K562 (cell line): ENCODE measurements around the gene SORCS1. TPM values are rescaled to one million over a fixed set of nuclear protein-coding genes. Genes with fewer than 3 reads are reported as not detected.

Experiments used
- ATAC-seq: fragments of 200-7000 bp; cut with Tn5 transposase; 3 replicates; pipeline ENCODE4 v1.9.1; 2020; ENCODE audit warnings: moderate library complexity
- BruUV-seq: library from RNA; stranded (reverse); fragments of 400-500 nt; replicated peaks from 2 replicates; lab custom pipeline; 2021; lab: Mats Ljungman, UMichigan
- CTCF ChIA-PET: fragments of 300-600 bp; formaldehyde crosslinking; extraction: SDS; loops from one replicate; lab custom pipeline; 2021; ENCODE audit warnings: low intra/inter-chr PET ratio; lab: Yijun Ruan, JAX
- POLR2A ChIA-PET: fragments of 300-600, 350-650 bp; sonication (Branson Sonifier 250); formaldehyde crosslinking; extraction: SDS; loops from one replicate; lab custom pipeline; 2021; ENCODE audit warnings: antibody characterized with exemption, inconsistent platforms; lab: Yijun Ruan, JAX
- DNase-seq, 4 experiments: peaks; one replicate each; pipeline versions ENCODE4 v3.0.0 to v3.0.0-alpha.2; 2011 to 2018; ENCODE audit warnings: low spot score in 3 of 4, mixed read lengths in 3 of 4; ENCODE audit errors: extremely low read depth in 1 of 4
- FAIRE-seq: peaks from 2 replicates; lab custom pipeline; 2011; peaks lifted over from hg19 to GRCh38; lab: Jason Lieb, UNC
- H2AFZ ChIP-seq: 2 replicates; pipeline ENCODE4 v1.6.0; 2011; ENCODE audit warnings: low read depth, low read length, control low read depth, inconsistent platforms
- H3K27ac ChIP-seq: fragments of 200-600 bp; 3 replicates; pipeline ENCODE4 v1.8.0; 2011; ENCODE audit warnings: low read depth, mild to moderate bottlenecking, control low read depth, inconsistent platforms, low read length, moderate library complexity, mixed read lengths; ENCODE audit errors: extremely low read depth
- H3K27me3 ChIP-seq, 2 experiments: fragments of 300-600 bp in 1 of 2; 2 replicates in 1 of 2; 3 replicates in 1 of 2; pipeline versions ENCODE4 v1.6.0 to v1.8.0; 2011; ENCODE audit warnings: inconsistent platforms in 2 of 2, low read length in 2 of 2, mild to moderate bottlenecking in 1 of 2, mixed read lengths in 1 of 2, moderate library complexity in 1 of 2; ENCODE audit not compliant: control insufficient read depth in 2 of 2, insufficient read depth in 2 of 2
- H3K36me3 ChIP-seq: fragments of 300-600 bp; 3 replicates; pipeline ENCODE4 v1.8.0; 2011; ENCODE audit warnings: mild to moderate bottlenecking, low read length, inconsistent platforms; ENCODE audit not compliant: control insufficient read depth, insufficient read depth
- H3K4me1 ChIP-seq, 2 experiments: fragments of 200-600 bp in 1 of 2; replicated peaks in 1 of 2; 2 replicates in 1 of 2; 3 replicates in 1 of 2; pipeline versions ENCODE4 v1.5.1 to v1.8.0; 2011; ENCODE audit warnings: inconsistent platforms in 2 of 2, low read length in 2 of 2, mild to moderate bottlenecking in 1 of 2, mixed read lengths in 1 of 2, moderate library complexity in 1 of 2; ENCODE audit not compliant: control insufficient read depth in 2 of 2, insufficient read depth in 2 of 2
- H3K4me2 ChIP-seq: 2 replicates; pipeline ENCODE4 v1.6.1; 2011; ENCODE audit warnings: low read length, control low read depth, inconsistent platforms, mixed read lengths; ENCODE audit not compliant: insufficient read depth
- H3K4me3 ChIP-seq: fragments of 200-600 bp; sonication (generic), shearing (Covaris generic); 2 replicates; pipeline ENCODE4 v1.5.1; 2016; ENCODE audit warnings: control low read depth, inconsistent platforms
- H3K79me2 ChIP-seq: fragments of 200-600 bp; 3 replicates; pipeline ENCODE4 v1.8.0; 2011; ENCODE audit warnings: low read length, inconsistent platforms; ENCODE audit not compliant: control insufficient read depth, insufficient read depth
- H3K9ac ChIP-seq, 2 experiments: 2 replicates each; pipeline versions ENCODE4 v1.6.0 to v1.6.1; 2011; ENCODE audit warnings: low read depth in 2 of 2, low read length in 2 of 2, control low read depth in 1 of 2, inconsistent platforms in 1 of 2, mild to moderate bottlenecking in 1 of 2, mixed read lengths in 1 of 2; ENCODE audit not compliant: insufficient read depth in 1 of 2
- H3K9me1 ChIP-seq: one replicate; pipeline ENCODE4 v1.6.0; 2011; ENCODE audit warnings: inconsistent platforms, mild to moderate bottlenecking, low read length, moderate library complexity; ENCODE audit not compliant: control insufficient read depth, insufficient read depth
- H3K9me3 ChIP-seq: replicated peaks from 2 replicates; pipeline ENCODE4 v1.5.1; 2011; ENCODE audit warnings: low read depth, low read length, inconsistent platforms; ENCODE audit not compliant: control insufficient read depth, insufficient read depth
- H4K20me1 ChIP-seq: replicated peaks from 2 replicates; pipeline ENCODE4 v1.6.1; 2011; ENCODE audit warnings: low read length, inconsistent platforms, mixed read lengths; ENCODE audit not compliant: control insufficient read depth, insufficient read depth
- ARHGAP35 ChIP-seq: fragments of 450-650 bp; IDR thresholded peaks from 2 replicates; pipeline ENCODE4 v1.6.1; 2018; ENCODE audit not compliant: partially characterized antibody
- BRD9 ChIP-seq: fragments of 450-650 bp; IDR thresholded peaks from 2 replicates; pipeline ENCODE4 v1.6.1; 2018; ENCODE audit warnings: low read depth; ENCODE audit not compliant: partially characterized antibody
- CUX1 ChIP-seq: fragments of 200-800 bp; sonication (Bioruptor generic); IDR thresholded peaks from 2 replicates; pipeline ENCODE4 v1.6.1; 2016; ENCODE audit warnings: missing genetic modification characterization, missing compliant biosample characterization
- GATA2 ChIP-seq: sonication (generic); formaldehyde crosslinking; IDR thresholded peaks from 2 replicates; pipeline ENCODE4 v1.4.0; 2020; ENCODE audit warnings: mild to moderate bottlenecking, missing genetic modification reagents
- HDGF ChIP-seq: fragments of 450-650 bp; IDR thresholded peaks from 2 replicates; pipeline ENCODE4 v1.6.1; 2016
- HNRNPL ChIP-seq: fragments of 200-400 bp; formaldehyde crosslinking; IDR thresholded peaks from 2 replicates; pipeline ENCODE4 v1.6.1; 2017; ENCODE audit warnings: low read depth, mild to moderate bottlenecking, low read length
- PCBP1 ChIP-seq: fragments of 200-400 bp; formaldehyde crosslinking; IDR thresholded peaks from 2 replicates; pipeline ENCODE4 v1.6.1; 2018; ENCODE audit warnings: mild to moderate bottlenecking, low read depth, low read length; ENCODE audit not compliant: poor library complexity, severe bottlenecking
- POLR2G ChIP-seq: fragments of 200-400 bp; formaldehyde crosslinking; IDR thresholded peaks from 2 replicates; pipeline ENCODE4 v1.6.1; 2017; ENCODE audit warnings: low read depth, mild to moderate bottlenecking, antibody characterized with exemption, low read length, moderate library complexity
- RBM34 ChIP-seq: fragments of 200-400 bp; formaldehyde crosslinking; IDR thresholded peaks from 2 replicates; pipeline ENCODE4 v1.6.1; 2018; ENCODE audit warnings: low read length, borderline replicate concordance; ENCODE audit not compliant: insufficient read depth
- SNIP1 ChIP-seq: fragments of 450-650 bp; IDR thresholded peaks from 2 replicates; pipeline ENCODE4 v1.7.1; 2017; ENCODE audit warnings: low read depth, mild to moderate bottlenecking
- TAF9B ChIP-seq: fragments of 450-650 bp; IDR thresholded peaks from 2 replicates; pipeline ENCODE4 v1.6.1; 2018; ENCODE audit warnings: mild to moderate bottlenecking; ENCODE audit not compliant: partially characterized antibody
- TEAD2 ChIP-seq: fragments of 450-650 bp; IDR thresholded peaks from 2 replicates; pipeline ENCODE4 v1.6.1; 2016; ENCODE audit warnings: missing genetic modification characterization, control low read depth, missing compliant biosample characterization
- ZNF197 ChIP-seq: fragments of 200-800 bp; sonication (Bioruptor generic); IDR thresholded peaks from 2 replicates; pipeline ENCODE4 v1.6.1; 2016; ENCODE audit warnings: low read depth, missing genetic modification characterization, missing compliant biosample characterization
- ZNF586 ChIP-seq: fragments of 450-650 bp; formaldehyde crosslinking; conservative IDR thresholded peaks from 2 replicates; pipeline ENCODE4 v1.4.0; 2020; ENCODE audit warnings: mild to moderate bottlenecking, moderate library complexity
- WGBS: fragments of 100-300 bp; shearing (Covaris generic); methylation state at CpG from one replicate; pipeline ENCODE4 v1.1.6; 2016; ENCODE audit warnings: low coverage, mixed read lengths; ENCODE audit not compliant: insufficient coverage; ENCODE audit errors: missing lambda C conversion rate; 5-methylcytosine and 5-hydroxymethylcytosine counted together
- in situ Hi-C: fragments of 300-500 bp; cut with MboI; formaldehyde crosslinking; loops from 4 replicates; pipeline ENCODE4 v1.15.0; 2018; ENCODE audit warnings: inconsistent platforms, mixed read lengths
- intact Hi-C: fragments of 100-400 bp; cut with micrococcal nuclease; formaldehyde crosslinking; loops from 2 replicates; pipeline ENCODE4 v1.14.2; 2022
- polyA plus RNA-seq, 8 experiments: library from polyadenylated mRNA; depleted of rRNA in 4 of 8; stranded (reverse) in 5 of 8; unstranded in 3 of 8; fragments of >200 nt; fragmentation: Nextera tagmentation in 2 of 8; fragmentation: Illumina TruSeq in 1 of 8; extraction: Ambion mirVana in 2 of 8; extraction: Trizol in 1 of 8; gene quantifications; 2 replicates each; pipeline versions ENCODE4 v1.2.1 to v1.2.3, GENCODE V29; 2011 to 2014; ENCODE audit warnings: inconsistent platforms in 1 of 8, missing spikeins in 1 of 8
- total RNA-seq, 7 experiments: library from RNA; depleted of rRNA in 6 of 7; stranded (reverse); fragments of >200 nt in 6 of 7; fragmentation: Illumina TruSeq in 2 of 7; extraction: Trizol in 2 of 7; gene quantifications; 2 replicates each; pipeline versions ENCODE4 v1.2.1 to v1.2.3, GENCODE V29; 2011 to 2021; ENCODE audit warnings: low replicate concordance in 1 of 7
- TF ChIP-seq, protein P1 (sequence below): sonication (generic); formaldehyde crosslinking; IDR thresholded peaks from 2 replicates; pipeline ENCODE4 v1.8.1; 2023; ENCODE audit warnings: mild to moderate bottlenecking, missing genetic modification reagents

SORCS1 gene
- total and polyA plus RNA-seq, 9 of the 15 experiments (the other 6 are each of a cell fraction or from before 2014, with no cell fraction given): 1.5 to 3.9 (median 2.7) TPM

DNA sequence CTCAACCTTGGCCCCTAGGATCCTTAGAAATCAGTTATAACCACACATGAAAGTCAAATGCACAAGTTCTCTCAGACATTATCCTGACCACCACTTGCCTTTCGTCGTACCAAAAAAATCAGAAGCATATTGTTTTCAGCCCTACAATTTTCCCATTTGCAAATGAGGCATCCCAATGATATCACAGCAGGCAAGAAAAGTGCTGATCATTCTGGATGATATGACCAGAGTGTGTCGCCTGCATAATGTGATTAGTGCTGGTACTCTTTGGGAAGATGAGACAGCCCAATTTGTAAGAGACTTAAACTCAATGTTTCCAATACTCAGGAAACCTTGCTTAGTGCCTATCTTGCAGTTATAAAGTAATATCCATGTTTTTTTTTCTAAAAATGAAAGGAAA lies 168.0 kb downstream of the SORCS1 start:
- no peaks in the 10 kb centered on the region for H3K79me2 ChIP-seq
- H3K4me3 ChIP-seq: no peak overlapping the region
- no TSS peak for BruUV-seq
- ATAC-seq (peak; percentile 83), DNase-seq (peak in 2 of 4 experiments; percentile 48 to 66), FAIRE-seq (peak; percentile 77)
- peak overlapping the region; percentile 19; the same call in 1 of the 2 replicates for H3K4me2 ChIP-seq
- no peak overlapping the region for H3K27ac ChIP-seq
- H3K9me3 ChIP-seq: no peaks in the 10 kb centered on the region
- peaks cover 5 to 17% of the 10 kb centered on the region in 2 experiments; a peak in 3 of 5 replicates for H3K4me1 ChIP-seq
- ChIA-PET POLR2A (no interaction called here), CTCF (no interaction called here)
- no peaks in the 10 kb centered on the region for H3K36me3 ChIP-seq
- no peaks in the 10 kb centered on the region for H3K27me3 ChIP-seq
- H3K9me1 ChIP-seq: no peaks in the 10 kb centered on the region
- 0% methylated on average over 3 of the region's 3 CpGs for WGBS
- no peaks in the 10 kb centered on the region for H4K20me1 ChIP-seq
- no peak overlapping the region for H2AFZ ChIP-seq
- no peak overlapping the region for H3K9ac ChIP-seq
- in situ Hi-C loops: no loop called here
- intact Hi-C loops: no loop called here
- TF ChIP-seq PCBP1 (no peak), ARHGAP35 (no peak), CUX1 (CRISPR knock-in tag) (no peak), POLR2G (no peak), SNIP1 (no peak), RBM34 (no peak), TAF9B (no peak), HDGF (no peak), GATA2 (CRISPR knock-in tag) (0 out of 2 replicates have a peak, but pooled peaks have one; percentile 11), TEAD2 (no peak), ZNF586 (no peak), ZNF197 (CRISPR knock-in tag) (no peak), HNRNPL (no peak), BRD9 (no peak)
- TF ChIP-seq, protein P1, sequence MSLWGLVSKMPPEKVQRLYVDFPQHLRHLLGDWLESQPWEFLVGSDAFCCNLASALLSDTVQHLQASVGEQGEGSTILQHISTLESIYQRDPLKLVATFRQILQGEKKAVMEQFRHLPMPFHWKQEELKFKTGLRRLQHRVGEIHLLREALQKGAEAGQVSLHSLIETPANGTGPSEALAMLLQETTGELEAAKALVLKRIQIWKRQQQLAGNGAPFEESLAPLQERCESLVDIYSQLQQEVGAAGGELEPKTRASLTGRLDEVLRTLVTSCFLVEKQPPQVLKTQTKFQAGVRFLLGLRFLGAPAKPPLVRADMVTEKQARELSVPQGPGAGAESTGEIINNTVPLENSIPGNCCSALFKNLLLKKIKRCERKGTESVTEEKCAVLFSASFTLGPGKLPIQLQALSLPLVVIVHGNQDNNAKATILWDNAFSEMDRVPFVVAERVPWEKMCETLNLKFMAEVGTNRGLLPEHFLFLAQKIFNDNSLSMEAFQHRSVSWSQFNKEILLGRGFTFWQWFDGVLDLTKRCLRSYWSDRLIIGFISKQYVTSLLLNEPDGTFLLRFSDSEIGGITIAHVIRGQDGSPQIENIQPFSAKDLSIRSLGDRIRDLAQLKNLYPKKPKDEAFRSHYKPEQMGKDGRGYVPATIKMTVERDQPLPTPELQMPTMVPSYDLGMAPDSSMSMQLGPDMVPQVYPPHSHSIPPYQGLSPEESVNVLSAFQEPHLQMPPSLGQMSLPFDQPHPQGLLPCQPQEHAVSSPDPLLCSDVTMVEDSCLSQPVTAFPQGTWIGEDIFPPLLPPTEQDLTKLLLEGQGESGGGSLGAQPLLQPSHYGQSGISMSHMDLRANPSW (CRISPR knock-in tag): no peak
